HepG2 (cell line): ENCODE measurements around the gene SIMC1. TPM values are rescaled to one million over a fixed set of nuclear protein-coding genes. Genes with fewer than 3 reads are reported as not detected.

ENCODE experiments used
- ATAC-seq: fragments of 200-7000 bp; cut with Tn5 transposase; 3 replicates; pipeline ENCODE4 v1.9.1; 2020; ENCODE audit warnings: mild to moderate bottlenecking, moderate library complexity
- BruUV-seq: library from RNA; stranded (reverse); fragments of 400-500 nt; replicated peaks from 2 replicates; lab custom pipeline; 2021; lab: Mats Ljungman, UMichigan
- CTCF ChIA-PET: fragments of 300-600 bp; formaldehyde crosslinking; extraction: SDS; loops from one replicate; lab custom pipeline; 2021; ENCODE audit warnings: low total read pairs, inconsistent platforms, low intra/inter-chr PET ratio; lab: Yijun Ruan, JAX
- POLR2A ChIA-PET: fragments of 350-600 bp; sonication (Branson Sonifier 250); formaldehyde crosslinking; loops from one replicate; lab custom pipeline; 2020; ENCODE audit warnings: antibody characterized with exemption, inconsistent platforms; lab: Yijun Ruan, JAX
- DNase-seq: peaks from one replicate; pipeline ENCODE4 v3.0.0-alpha.2; 2015; ENCODE audit warnings: low spot score
- FAIRE-seq: peaks from 3 replicates; lab custom pipeline; 2011; peaks lifted over from hg19 to GRCh38; lab: Jason Lieb, UNC
- H2AFZ ChIP-seq: one replicate; pipeline ENCODE4 v1.6.1; 2011; ENCODE audit warnings: low read length, inconsistent platforms
- H3K27ac ChIP-seq: fragments of 300-600 bp; 3 replicates; pipeline ENCODE4 v1.8.0; 2011; ENCODE audit warnings: mixed run types, mild to moderate bottlenecking, mixed read lengths, low read length, inconsistent platforms; ENCODE audit not compliant: insufficient read depth; ENCODE audit errors: extremely low read length
- H3K27me3 ChIP-seq, 2 experiments: fragments of 200-600 bp in 1 of 2; 2 replicates in 1 of 2; 3 replicates in 1 of 2; pipeline versions ENCODE4 v1.6.0 to v1.8.0; 2011; ENCODE audit warnings: low read length in 2 of 2, mild to moderate bottlenecking in 2 of 2, moderate library complexity in 2 of 2, inconsistent platforms in 1 of 2; ENCODE audit not compliant: insufficient read depth in 2 of 2, control insufficient read depth in 1 of 2
- H3K36me3 ChIP-seq, 2 experiments: fragments of 200-600 bp in 1 of 2; replicated peaks in 1 of 2; 2 replicates in 1 of 2; 3 replicates in 1 of 2; pipeline versions ENCODE4 v1.5.1 to v1.8.0; 2011; ENCODE audit warnings: low read length in 2 of 2, inconsistent platforms in 1 of 2; ENCODE audit not compliant: insufficient read depth in 2 of 2, control insufficient read depth in 1 of 2
- H3K4me1 ChIP-seq: 2 replicates; pipeline ENCODE4 v1.5.1; 2012; ENCODE audit warnings: low read length, inconsistent platforms; ENCODE audit not compliant: insufficient read depth
- H3K4me2 ChIP-seq: 2 replicates; pipeline ENCODE4 v1.6.0; 2011; ENCODE audit warnings: low read depth, low read length, inconsistent platforms
- H3K4me3 ChIP-seq, 3 experiments: fragments of 200-600 bp in 1 of 3; sonication (generic), shearing (Covaris generic) in 1 of 3; replicated peaks in 1 of 3; 2 replicates each; pipeline ENCODE4 v1.5.1; 2011 to 2016; ENCODE audit warnings: low read length in 3 of 3, inconsistent platforms in 2 of 3, low read depth in 2 of 3, mild to moderate bottlenecking in 2 of 3, control low read depth in 1 of 3, mixed read lengths in 1 of 3; ENCODE audit not compliant: insufficient read depth in 1 of 3
- H3K79me2 ChIP-seq: one replicate; pipeline ENCODE4 v1.6.1; 2011; ENCODE audit warnings: low read length, inconsistent platforms; ENCODE audit not compliant: insufficient read depth
- H3K9ac ChIP-seq: 2 replicates; pipeline ENCODE4 v1.6.0; 2011; ENCODE audit warnings: mild to moderate bottlenecking, low read depth, low read length, inconsistent platforms; ENCODE audit not compliant: insufficient read depth
- H3K9me3 ChIP-seq: 2 replicates; pipeline ENCODE4 v1.5.1; 2012; ENCODE audit warnings: mild to moderate bottlenecking, low read length
- H4K20me1 ChIP-seq: 2 replicates; pipeline ENCODE4 v1.6.0; 2011; ENCODE audit warnings: inconsistent platforms, mild to moderate bottlenecking, low read length, moderate library complexity; ENCODE audit not compliant: insufficient read depth
- AGO1 ChIP-seq: fragments of 200-400 bp; formaldehyde crosslinking; IDR thresholded peaks from 2 replicates; pipeline ENCODE4 v1.6.1; 2017; ENCODE audit warnings: mild to moderate bottlenecking, low read depth, low read length, moderate library complexity; ENCODE audit not compliant: poor library complexity, severe bottlenecking
- CHCHD3 ChIP-seq: sonication (generic); formaldehyde crosslinking; IDR thresholded peaks from 2 replicates; pipeline ENCODE4 v1.8.0; 2022; ENCODE audit warnings: mild to moderate bottlenecking, missing genetic modification reagents, moderate library complexity
- DNMT1 ChIP-seq: sonication (generic); formaldehyde crosslinking; IDR thresholded peaks from 2 replicates; pipeline ENCODE4 v1.5.1; 2020; ENCODE audit warnings: mild to moderate bottlenecking, missing genetic modification reagents
- EHMT2 ChIP-seq: fragments of 200-600 bp; sonication (generic); IDR thresholded peaks from 2 replicates; pipeline ENCODE4 v1.7.0; 2017; ENCODE audit warnings: antibody characterized with exemption, low read depth, low read length, borderline replicate concordance
- EP300 ChIP-seq, 3 experiments: sonication (generic) in 1 of 3; formaldehyde crosslinking in 1 of 3; IDR thresholded peaks; 2 replicates each; pipeline versions ENCODE4 v1.5.1 to v1.6.1; 2011 to 2020; ENCODE audit warnings: low read depth in 2 of 3, low read length in 2 of 3, borderline replicate concordance in 1 of 3, improper control_type of control experiment in 1 of 3, mild to moderate bottlenecking in 1 of 3, missing genetic modification reagents in 1 of 3, moderate library complexity in 1 of 3
- FOXM1 ChIP-seq: sonication (generic); formaldehyde crosslinking; IDR thresholded peaks from 2 replicates; pipeline ENCODE4 v1.5.0; 2020; ENCODE audit warnings: missing genetic modification reagents
- GTF3A ChIP-seq: sonication (generic); formaldehyde crosslinking; conservative IDR thresholded peaks from 2 replicates; pipeline ENCODE4 v1.4.0; 2020; ENCODE audit warnings: mild to moderate bottlenecking, missing genetic modification reagents
- MTA3 ChIP-seq: sonication (generic); formaldehyde crosslinking; IDR thresholded peaks from 2 replicates; pipeline ENCODE4 v1.4.0; 2020; ENCODE audit warnings: missing genetic modification reagents
- SRSF1 ChIP-seq: fragments of 200-400 bp; formaldehyde crosslinking; optimal IDR thresholded peaks from 2 replicates; pipeline ENCODE3; 2017; ENCODE audit warnings: mild to moderate bottlenecking, low read depth, low read length, moderate library complexity
- TBL1XR1 ChIP-seq: fragments of 150-350 bp; IDR thresholded peaks from 2 replicates; pipeline ENCODE4 v1.6.1; 2014; ENCODE audit warnings: borderline replicate concordance, low read length; ENCODE audit not compliant: partially characterized antibody
- TCF7 ChIP-seq: sonication (generic); IDR thresholded peaks from 2 replicates; pipeline ENCODE4 v1.6.1; 2016; ENCODE audit warnings: antibody characterized with exemption, low read depth
- ZFAT ChIP-seq: sonication (generic); formaldehyde crosslinking; conservative IDR thresholded peaks from 2 replicates; pipeline ENCODE4 v1.8.1; 2023; ENCODE audit warnings: missing genetic modification reagents, inconsistent platforms
- ZNF354B ChIP-seq: sonication (generic); formaldehyde crosslinking; IDR thresholded peaks from 2 replicates; pipeline ENCODE4 v1.8.0; 2022; ENCODE audit warnings: mild to moderate bottlenecking, missing genetic modification reagents
- WGBS: methylation state at CpG from one replicate; pipeline ENCODE4 v1.1.6; 2017; ENCODE audit warnings: low lambda C conversion rate; 5-methylcytosine and 5-hydroxymethylcytosine counted together
- in situ Hi-C: cut with HindIII; loops from 2 replicates; pipeline ENCODE4 v1.10.0; 2017; ENCODE audit warnings: low pct_unique_long_range_greater_than_20kb; ENCODE audit not compliant: extremely low pct_ligation_motif_present
- intact Hi-C: fragments of 100-400 bp; cut with micrococcal nuclease; formaldehyde crosslinking; loops from one replicate; pipeline ENCODE4 v1.10.0; 2022; ENCODE audit not compliant: unreplicated experiment
- polyA plus RNA-seq, 8 experiments: library from polyadenylated mRNA; depleted of rRNA in 3 of 8; stranded (reverse) in 7 of 8; unstranded in 1 of 8; fragments of >200 nt; fragmentation: Illumina TruSeq in 4 of 8; extraction: Trizol in 4 of 8; gene quantifications; 2 replicates each; pipeline versions ENCODE4 v1.2.1 to v1.2.3, GENCODE V29; 2011 to 2016; ENCODE audit warnings: low read depth in 4 of 8, missing spikeins in 1 of 8, mixed read lengths in 1 of 8; ENCODE audit not compliant: insufficient read depth in 1 of 8
- total RNA-seq, 5 experiments: library from RNA; depleted of rRNA; stranded (reverse); fragments of >200 nt; fragmentation: Illumina TruSeq; extraction: Trizol; gene quantifications; 2 replicates each; pipeline ENCODE4 v1.2.3, GENCODE V29; 2016; ENCODE audit warnings: low read depth in 1 of 5
- TF ChIP-seq, protein P1 (sequence below): fragments of 450-650 bp; IDR thresholded peaks from 2 replicates; pipeline ENCODE4 v1.6.1; 2017
- TF ChIP-seq, protein P2 (sequence below): sonication (generic); formaldehyde crosslinking; IDR thresholded peaks from 2 replicates; pipeline ENCODE4 v1.5.1; 2020; ENCODE audit warnings: missing genetic modification reagents, mild to moderate bottlenecking, borderline replicate concordance

SIMC1 gene
- total and polyA plus RNA-seq, 2 of the 13 experiments (the other 11 are each of a cell fraction or from before 2014, with no cell fraction given), result 5.4 to 6.8 TPM

DNA sequence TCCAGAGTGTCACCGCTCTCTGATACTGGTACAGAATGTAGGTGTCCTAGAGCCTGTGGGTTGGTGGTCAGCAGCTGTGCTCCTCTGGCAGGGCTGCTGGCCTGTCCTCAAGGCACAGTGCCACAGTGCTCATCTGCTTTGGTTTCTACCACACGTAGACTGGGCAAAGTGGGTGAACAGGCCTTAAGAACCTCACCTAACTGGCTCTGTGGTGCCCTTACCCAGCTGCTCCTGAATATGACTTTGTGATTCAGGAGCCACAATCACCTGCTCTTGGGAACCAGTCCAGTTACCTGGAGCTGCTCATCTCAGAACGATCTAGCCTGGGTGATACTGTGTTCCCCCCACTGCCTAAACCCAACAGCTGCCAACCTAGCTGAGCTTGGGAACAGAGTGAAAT, 143.8 kb downstream of the SIMC1 start:
- ATAC-seq (peak; percentile 24; the same call in 2 of the 3 replicates), FAIRE-seq (no peak), DNase-seq (no peak)
- Histone ChIP-seq H3K4me2 (no peak overlapping the region), H3K4me1 (peaks cover 14% of the 10 kb centered on the region), H3K9ac (no peak overlapping the region), H3K4me3 (no peak overlapping the region), H3K9me3 (no peaks in the 10 kb centered on the region), H2AFZ (no peak overlapping the region), H3K36me3 (peaks cover 18 to 55% of the 10 kb centered on the region in 2 experiments), H3K79me2 (peaks cover 21% of the 10 kb centered on the region), H3K27me3 (no peaks in the 10 kb centered on the region), H3K27ac (no peak overlapping the region), H4K20me1 (peaks cover 11% of the 10 kb centered on the region; the same call in 1 of the 2 replicates)
- ChIA-PET CTCF (no interaction called here), POLR2A (interaction anchor here (1.6 kb wide), 1 partner anchor 20 kb away, joined by 6 read pairs; the partner anchor contains the start of gene KIAA1191)
- intact Hi-C loops (no loop called here), in situ Hi-C loops (no loop called here)
- TF ChIP-seq TCF7 (no peak), TBL1XR1 (no peak), ZNF354B (no peak), AGO1 (no peak), CHCHD3 (CRISPR knock-in tag) (no peak), MTA3 (no peak)
- BruUV-seq, result no TSS peak
- 100% methylated on average over 2 of the region's 3 CpGs for WGBS

DNA sequence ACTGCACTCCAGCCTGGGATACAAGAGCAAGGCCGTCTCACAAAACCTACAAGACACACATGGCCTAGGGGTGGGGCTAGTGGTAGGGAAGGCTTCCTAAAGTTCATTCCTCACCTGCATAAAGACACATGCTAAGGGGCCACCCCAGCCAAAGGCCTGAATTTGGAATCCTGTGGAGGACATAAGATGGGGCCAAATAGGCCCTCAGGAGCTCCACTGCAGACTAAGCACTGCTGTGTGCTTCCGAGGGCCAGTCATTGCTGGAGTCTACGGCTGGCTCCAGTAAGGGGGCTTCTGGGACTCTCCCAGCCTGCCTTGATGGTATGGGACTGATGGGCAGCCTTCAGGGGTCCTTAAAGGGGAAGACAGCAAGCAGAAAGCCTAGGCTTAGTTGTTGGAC, 144.5 kb downstream of the SIMC1 start:
- Histone ChIP-seq H3K79me2 (peaks cover 29% of the 10 kb centered on the region), H4K20me1 (peaks cover 11% of the 10 kb centered on the region; the same call in 1 of the 2 replicates), H3K4me2 (no peak overlapping the region), H3K4me3 (no peak overlapping the region), H3K36me3 (peaks cover 18 to 55% of the 10 kb centered on the region in 2 experiments), H2AFZ (no peak overlapping the region), H3K27ac (no peak overlapping the region), H3K27me3 (no peaks in the 10 kb centered on the region), H3K4me1 (peaks cover 21% of the 10 kb centered on the region), H3K9ac (no peak overlapping the region), H3K9me3 (no peaks in the 10 kb centered on the region)
- no TSS peak for BruUV-seq
- POLR2A ChIA-PET, result no interaction called here
- DNase-seq (no peak), ATAC-seq (peak; percentile 11; the same call in 2 of the 3 replicates)
- TF ChIP-seq EP300 (IDR thresholded peaks at IDR 0.05; ENCODE audit: low read depth in 2 of 2, low read length in 2 of 2) (no peak), EP300 (CRISPR knock-in tag; IDR thresholded peaks at IDR 0.05; ENCODE audit: borderline replicate concordance) (no peak), SRSF1 (no peak), FOXM1 (CRISPR knock-in tag) (no peak), GTF3A (CRISPR knock-in tag) (no peak), DNMT1 (CRISPR knock-in tag) (no peak), EHMT2 (no peak), MTA3 (no peak), ZFAT (CRISPR knock-in tag) (no peak)
- TF ChIP-seq, protein P1, sequence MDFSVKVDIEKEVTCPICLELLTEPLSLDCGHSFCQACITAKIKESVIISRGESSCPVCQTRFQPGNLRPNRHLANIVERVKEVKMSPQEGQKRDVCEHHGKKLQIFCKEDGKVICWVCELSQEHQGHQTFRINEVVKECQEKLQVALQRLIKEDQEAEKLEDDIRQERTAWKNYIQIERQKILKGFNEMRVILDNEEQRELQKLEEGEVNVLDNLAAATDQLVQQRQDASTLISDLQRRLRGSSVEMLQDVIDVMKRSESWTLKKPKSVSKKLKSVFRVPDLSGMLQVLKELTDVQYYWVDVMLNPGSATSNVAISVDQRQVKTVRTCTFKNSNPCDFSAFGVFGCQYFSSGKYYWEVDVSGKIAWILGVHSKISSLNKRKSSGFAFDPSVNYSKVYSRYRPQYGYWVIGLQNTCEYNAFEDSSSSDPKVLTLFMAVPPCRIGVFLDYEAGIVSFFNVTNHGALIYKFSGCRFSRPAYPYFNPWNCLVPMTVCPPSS, result no peak
- TF ChIP-seq, protein P2, sequence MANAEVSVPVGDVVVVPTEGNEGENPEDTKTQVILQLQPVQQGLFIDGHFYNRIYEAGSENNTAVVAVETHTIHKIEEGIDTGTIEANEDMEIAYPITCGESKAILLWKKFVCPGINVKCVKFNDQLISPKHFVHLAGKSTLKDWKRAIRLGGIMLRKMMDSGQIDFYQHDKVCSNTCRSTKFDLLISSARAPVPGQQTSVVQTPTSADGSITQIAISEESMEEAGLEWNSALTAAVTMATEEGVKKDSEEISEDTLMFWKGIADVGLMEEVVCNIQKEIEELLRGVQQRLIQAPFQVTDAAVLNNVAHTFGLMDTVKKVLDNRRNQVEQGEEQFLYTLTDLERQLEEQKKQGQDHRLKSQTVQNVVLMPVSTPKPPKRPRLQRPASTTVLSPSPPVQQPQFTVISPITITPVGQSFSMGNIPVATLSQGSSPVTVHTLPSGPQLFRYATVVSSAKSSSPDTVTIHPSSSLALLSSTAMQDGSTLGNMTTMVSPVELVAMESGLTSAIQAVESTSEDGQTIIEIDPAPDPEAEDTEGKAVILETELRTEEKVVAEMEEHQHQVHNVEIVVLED (CRISPR knock-in tag), result no peak
- TF ChIP-seq, all 625 proteins: peak for 0
- FAIRE-seq, result no peak
- intact Hi-C loops, result no loop called here
- CTCF ChIA-PET, result no interaction called here
- in situ Hi-C loops, result no loop called here
- WGBS, result no CpG with 5 or more reads among the region's 3 CpGs
